Measurements from ENCODE around the gene GPATCH2.

GPATCH2 gene

GRCh38 chr1:217577336-217577735 lies 53.6 kb downstream of the GPATCH2 start:
- TF ChIP-seq, protein P1, sequence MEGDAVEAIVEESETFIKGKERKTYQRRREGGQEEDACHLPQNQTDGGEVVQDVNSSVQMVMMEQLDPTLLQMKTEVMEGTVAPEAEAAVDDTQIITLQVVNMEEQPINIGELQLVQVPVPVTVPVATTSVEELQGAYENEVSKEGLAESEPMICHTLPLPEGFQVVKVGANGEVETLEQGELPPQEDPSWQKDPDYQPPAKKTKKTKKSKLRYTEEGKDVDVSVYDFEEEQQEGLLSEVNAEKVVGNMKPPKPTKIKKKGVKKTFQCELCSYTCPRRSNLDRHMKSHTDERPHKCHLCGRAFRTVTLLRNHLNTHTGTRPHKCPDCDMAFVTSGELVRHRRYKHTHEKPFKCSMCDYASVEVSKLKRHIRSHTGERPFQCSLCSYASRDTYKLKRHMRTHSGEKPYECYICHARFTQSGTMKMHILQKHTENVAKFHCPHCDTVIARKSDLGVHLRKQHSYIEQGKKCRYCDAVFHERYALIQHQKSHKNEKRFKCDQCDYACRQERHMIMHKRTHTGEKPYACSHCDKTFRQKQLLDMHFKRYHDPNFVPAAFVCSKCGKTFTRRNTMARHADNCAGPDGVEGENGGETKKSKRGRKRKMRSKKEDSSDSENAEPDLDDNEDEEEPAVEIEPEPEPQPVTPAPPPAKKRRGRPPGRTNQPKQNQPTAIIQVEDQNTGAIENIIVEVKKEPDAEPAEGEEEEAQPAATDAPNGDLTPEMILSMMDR (IDR thresholded peaks at IDR 0.05; ENCODE audit: low read length) = no peak
- no peak for TF ChIP-seq EZH2 (IDR thresholded peaks at IDR 0.05; ENCODE audit: borderline replicate concordance, low read length)
- Histone ChIP-seq H3K9me3 (ENCODE audit: low read length) (no peaks in the 10 kb centered on the region), H3K4me3 (ENCODE audit: low read depth, low read length, poor library complexity, severe bottlenecking) (no peak overlapping the region), H3K27me3 (ENCODE audit: insufficient read depth, low read length) (no peaks in the 10 kb centered on the region), H3K4me1 (ENCODE audit: insufficient read depth, low read length, severe bottlenecking) (no peaks in the 10 kb centered on the region), H3K27ac (ENCODE audit: low read depth, low read length, poor library complexity, severe bottlenecking) (no peak overlapping the region), H3K36me3 (ENCODE audit: insufficient read depth, low read length) (no peaks in the 10 kb centered on the region), H3K9ac (ENCODE audit: low read length) (no peak overlapping the region), H3K9me2 (ENCODE audit: low read depth, low read length) (no peaks in the 10 kb centered on the region), H3K79me2 (ENCODE audit: insufficient read depth, low read length) (no peaks in the 10 kb centered on the region), H3K4me2 (ENCODE audit: low read length) (no peak overlapping the region), H3F3A (ENCODE audit: insufficient read depth, low read length) (no peaks in the 10 kb centered on the region), H4K20me1 (ENCODE audit: insufficient read depth, low read length) (no peaks in the 10 kb centered on the region), H2AFZ (ENCODE audit: low read length) (no peak overlapping the region)

- TF ChIP-seq EZH2 (IDR thresholded peaks at IDR 0.05; ENCODE audit: borderline replicate concordance, low read length) = no peak
- TF ChIP-seq, protein P1 (IDR thresholded peaks at IDR 0.05; ENCODE audit: low read length) = no peak
- Histone ChIP-seq H3K9ac (ENCODE audit: low read length) (no peak overlapping the region), H3K4me1 (ENCODE audit: insufficient read depth, low read length, severe bottlenecking) (no peaks in the 10 kb centered on the region), H3K79me2 (ENCODE audit: insufficient read depth, low read length) (no peaks in the 10 kb centered on the region), H3K4me2 (ENCODE audit: low read length) (no peak overlapping the region), H3K4me3 (ENCODE audit: low read depth, low read length, poor library complexity, severe bottlenecking) (no peak overlapping the region), H3K9me2 (ENCODE audit: low read depth, low read length) (no peaks in the 10 kb centered on the region), H3F3A (ENCODE audit: insufficient read depth, low read length) (no peaks in the 10 kb centered on the region), H3K9me3 (ENCODE audit: low read length) (no peaks in the 10 kb centered on the region), H4K20me1 (ENCODE audit: insufficient read depth, low read length) (no peaks in the 10 kb centered on the region), H3K36me3 (ENCODE audit: insufficient read depth, low read length) (no peaks in the 10 kb centered on the region), H3K27ac (ENCODE audit: low read depth, low read length, poor library complexity, severe bottlenecking) (no peak overlapping the region), H2AFZ (ENCODE audit: low read length) (no peak overlapping the region), H3K27me3 (ENCODE audit: insufficient read depth, low read length) (no peaks in the 10 kb centered on the region)
Measured at GRCh38 chr1:217574265-217574949, 56.5 kb downstream of the GPATCH2 start.

GRCh38 chr1:217569021-217569420 lies 61.9 kb downstream of the GPATCH2 start:
- Histone ChIP-seq H3K4me2 (ENCODE audit: low read length) (no peak overlapping the region), H3K27me3 (ENCODE audit: insufficient read depth, low read length) (no peaks in the 10 kb centered on the region), H3K9me2 (ENCODE audit: low read depth, low read length) (no peaks in the 10 kb centered on the region), H3K4me3 (ENCODE audit: low read depth, low read length, poor library complexity, severe bottlenecking) (no peak overlapping the region), H3F3A (ENCODE audit: insufficient read depth, low read length) (no peaks in the 10 kb centered on the region), H3K27ac (ENCODE audit: low read depth, low read length, poor library complexity, severe bottlenecking) (no peak overlapping the region), H3K9me3 (ENCODE audit: low read length) (no peaks in the 10 kb centered on the region), H3K9ac (ENCODE audit: low read length) (no peak overlapping the region), H4K20me1 (ENCODE audit: insufficient read depth, low read length) (no peaks in the 10 kb centered on the region), H2AFZ (ENCODE audit: low read length) (no peak overlapping the region), H3K36me3 (ENCODE audit: insufficient read depth, low read length) (no peaks in the 10 kb centered on the region), H3K4me1 (ENCODE audit: insufficient read depth, low read length, severe bottlenecking) (no peaks in the 10 kb centered on the region), H3K79me2 (ENCODE audit: insufficient read depth, low read length) (no peaks in the 10 kb centered on the region)
- TF ChIP-seq, protein P1 (IDR thresholded peaks at IDR 0.05; ENCODE audit: low read length) = no peak
- TF ChIP-seq EZH2 (IDR thresholded peaks at IDR 0.05; ENCODE audit: borderline replicate concordance, low read length) = no peak
